Neuronal stem cell (in vitro differentiated cells): ENCODE data around the gene TRIM24.

Experiments
- DNase-seq: peaks from one replicate; pipeline ENCODE4 v3.0.0-alpha.2; 2013; ENCODE audit warnings: low spot score
- H2AFZ ChIP-seq: one replicate; pipeline ENCODE4 v1.6.1; 2013; ENCODE audit warnings: mild to moderate bottlenecking, low read length, inconsistent platforms
- H2AK5ac ChIP-seq: 2 replicates; pipeline ENCODE4 v1.6.1; 2013; ENCODE audit warnings: low read depth, mild to moderate bottlenecking, inconsistent platforms, low read length, moderate library complexity, mixed read lengths
- H2BK120ac ChIP-seq: 2 replicates; pipeline ENCODE4 v1.6.1; 2013; ENCODE audit warnings: low read depth, mild to moderate bottlenecking, inconsistent platforms, low read length, moderate library complexity, mixed read lengths
- H2BK12ac ChIP-seq: one replicate; pipeline ENCODE4 v1.6.1; 2013; ENCODE audit warnings: low read length, inconsistent platforms
- H2BK15ac ChIP-seq: 2 replicates; pipeline ENCODE4 v1.6.1; 2013; ENCODE audit warnings: mild to moderate bottlenecking, low read length, inconsistent platforms, mixed read lengths
- H2BK5ac ChIP-seq: one replicate; pipeline ENCODE4 v1.6.1; 2013; ENCODE audit warnings: inconsistent platforms, mild to moderate bottlenecking, low read length, moderate library complexity
- H3K14ac ChIP-seq: one replicate; pipeline ENCODE4 v1.6.1; 2013; ENCODE audit warnings: low read length, inconsistent platforms
- H3K18ac ChIP-seq: 2 replicates; pipeline ENCODE4 v1.6.1; 2013; ENCODE audit warnings: low read length, inconsistent platforms
- H3K23ac ChIP-seq: 2 replicates; pipeline ENCODE4 v1.6.1; 2013; ENCODE audit warnings: low read depth, mild to moderate bottlenecking, mixed read lengths, low read length, inconsistent platforms; ENCODE audit not compliant: poor library complexity
- H3K27ac ChIP-seq: replicated peaks from 3 replicates; pipeline ENCODE4 v1.5.1; 2013; ENCODE audit warnings: low read length, inconsistent platforms
- H3K27me3 ChIP-seq, 3 experiments: 2 replicates each; pipeline ENCODE4 v1.6.1; 2013; ENCODE audit warnings: low read length in 3 of 3, mild to moderate bottlenecking in 2 of 3, inconsistent platforms in 1 of 3, low read depth in 1 of 3, mixed read lengths in 1 of 3, moderate library complexity in 1 of 3; ENCODE audit not compliant: control insufficient read depth in 3 of 3, insufficient read depth in 3 of 3
- H3K36me3 ChIP-seq, 2 donors: replicated peaks in 1 of 2; 2 replicates each; pipeline ENCODE4 v1.6.1; 2013; ENCODE audit warnings: low read length in 2 of 2; ENCODE audit not compliant: control insufficient read depth in 2 of 2, insufficient read depth in 2 of 2
- H3K4ac ChIP-seq: 2 replicates; pipeline ENCODE4 v1.6.1; 2013; ENCODE audit warnings: inconsistent platforms, mild to moderate bottlenecking, low read length, moderate library complexity
- H3K4me1 ChIP-seq, 2 donors: 1 replicate in 1 of 2; 2 replicates in 1 of 2; pipeline ENCODE4 v1.6.1; 2013; ENCODE audit warnings: low read length in 2 of 2, low read depth in 1 of 2; ENCODE audit not compliant: control insufficient read depth in 2 of 2, insufficient read depth in 1 of 2
- H3K4me2 ChIP-seq: one replicate; pipeline ENCODE4 v1.6.1; 2013; ENCODE audit warnings: mild to moderate bottlenecking, low read length, inconsistent platforms; ENCODE audit not compliant: insufficient read depth, poor library complexity, severe bottlenecking
- H3K4me3 ChIP-seq, 2 donors: 2 replicates each; pipeline ENCODE4 v1.5.1; 2013; ENCODE audit warnings: low read length in 2 of 2, mild to moderate bottlenecking in 2 of 2, inconsistent platforms in 1 of 2, moderate library complexity in 1 of 2
- H3K79me1 ChIP-seq: one replicate; pipeline ENCODE4 v1.6.1; 2013; ENCODE audit warnings: low read depth, mild to moderate bottlenecking, inconsistent platforms, low read length, moderate library complexity
- H3K9ac ChIP-seq: one replicate; pipeline ENCODE4 v1.6.1; 2013; ENCODE audit warnings: mild to moderate bottlenecking, low read depth, low read length, inconsistent platforms; ENCODE audit not compliant: poor library complexity
- H3K9me3 ChIP-seq, 2 donors: replicated peaks in 1 of 2; 2 replicates each; pipeline versions ENCODE3 to v1.6.1; 2013; ENCODE audit warnings: low read length in 2 of 2, mild to moderate bottlenecking in 2 of 2, inconsistent platforms in 1 of 2, low read depth in 1 of 2, mixed read lengths in 1 of 2, moderate library complexity in 1 of 2; ENCODE audit not compliant: control insufficient read depth in 2 of 2, insufficient read depth in 1 of 2
- H4K8ac ChIP-seq: one replicate; pipeline ENCODE4 v1.6.1; 2013; ENCODE audit warnings: low read depth, mild to moderate bottlenecking, inconsistent platforms, low read length, moderate library complexity
- H4K91ac ChIP-seq: one replicate; pipeline ENCODE4 v1.6.1; 2013; ENCODE audit warnings: low read length, low read depth, mild to moderate bottlenecking, inconsistent platforms; ENCODE audit not compliant: poor library complexity
- WGBS, 2 donors: extraction: QIAGEN DNeasy Blood & Tissue Kit; methylation state at CpG; one replicate each; pipeline ENCODE4 v1.1.7; 2013; ENCODE audit warnings: missing lambda C conversion rate in 2 of 2, mixed read lengths in 1 of 2; ENCODE audit not compliant: insufficient read length in 2 of 2, insufficient replicate concordance in 1 of 2; ENCODE audit errors: extremely low coverage in 2 of 2; 5-methylcytosine and 5-hydroxymethylcytosine counted together

Gene TRIM24

DNA sequence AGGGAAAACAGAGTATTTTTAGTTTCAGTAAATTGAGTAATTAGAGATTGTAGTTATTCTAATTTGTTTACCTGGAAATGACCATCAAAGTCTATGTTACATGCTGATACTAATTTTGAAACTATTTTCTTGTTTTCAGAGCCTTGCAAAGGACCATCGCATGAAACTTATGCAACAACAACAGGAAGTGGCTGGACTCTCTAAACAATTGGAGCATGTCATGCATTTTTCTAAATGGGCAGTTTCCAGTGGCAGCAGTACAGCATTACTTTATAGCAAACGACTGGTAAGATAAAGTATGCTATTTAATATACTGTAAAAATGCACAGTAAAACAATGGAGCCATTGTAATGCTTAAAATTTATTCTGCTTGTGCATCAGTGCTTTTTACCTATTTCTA is 78.5 kb downstream of the TRIM24 start:
- no peaks in the 10 kb centered on the region for H3K79me1 ChIP-seq
- H2BK15ac ChIP-seq, result no peak overlapping the region
- no peak overlapping the region for H2BK12ac ChIP-seq
- peaks cover 2 to 29% of the 10 kb centered on the region in 2 donors for H3K9me3 ChIP-seq
- no peak overlapping the region for H2AFZ ChIP-seq
- no peak overlapping the region for H3K4ac ChIP-seq
- H3K36me3 ChIP-seq, result peaks cover 10 to 87% of the 10 kb centered on the region in 2 donors
- H3K27me3 ChIP-seq, result no peaks in the 10 kb centered on the region
- WGBS, 2 donors, result no CpG with 5 or more reads among the region's 2 CpGs
- no peak overlapping the region for H3K23ac ChIP-seq
- H3K9ac ChIP-seq, result no peak overlapping the region
- no peak overlapping the region for H2AK5ac ChIP-seq
- H3K4me1 ChIP-seq, result no peaks in the 10 kb centered on the region
- H2BK120ac ChIP-seq, result no peak overlapping the region
- no peak overlapping the region for H4K91ac ChIP-seq
- no peak overlapping the region for H4K8ac ChIP-seq
- no peak for DNase-seq
- no peak overlapping the region for H3K4me2 ChIP-seq
- H3K18ac ChIP-seq, result no peak overlapping the region
- no peak overlapping the region for H2BK5ac ChIP-seq
- no peak overlapping the region for H3K14ac ChIP-seq
- no peak overlapping the region for H3K27ac ChIP-seq
- H3K4me3 ChIP-seq, result no peak overlapping the region

DNA sequence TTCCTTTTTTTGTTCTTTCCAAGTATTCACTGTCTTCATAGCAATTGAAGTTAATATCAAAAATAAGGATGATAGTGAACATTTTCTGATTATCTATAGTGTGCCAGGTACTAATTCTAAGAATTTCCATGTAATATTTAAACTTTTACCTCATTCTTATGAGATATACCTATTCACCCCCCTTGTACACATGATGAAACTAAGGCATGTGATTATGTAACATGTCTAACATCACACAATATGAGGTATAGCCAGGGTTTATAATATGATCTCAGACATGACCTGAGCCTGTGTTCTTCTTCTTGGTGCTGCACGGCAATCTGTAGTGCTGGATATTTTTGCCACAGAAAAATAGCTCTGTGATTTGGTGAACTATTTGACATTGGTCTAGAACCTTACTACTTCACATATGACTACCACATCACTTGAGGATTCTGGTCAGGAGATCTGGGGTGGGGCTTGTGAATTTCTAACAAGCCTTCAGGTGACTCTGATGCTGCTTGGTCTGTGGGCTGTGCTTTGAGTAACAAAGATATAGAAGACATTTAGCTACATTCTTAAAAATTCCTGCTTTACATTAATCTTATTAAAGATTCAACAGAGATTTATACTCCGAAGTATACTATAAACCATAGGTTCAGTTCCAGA is 79.1 kb downstream of the TRIM24 start:
- H3K23ac ChIP-seq, result no peak overlapping the region
- no peak overlapping the region for H4K91ac ChIP-seq
- no peak overlapping the region for H2BK120ac ChIP-seq
- no peaks in the 10 kb centered on the region for H3K4me1 ChIP-seq
- H3K4ac ChIP-seq, result no peak overlapping the region
- H3K79me1 ChIP-seq, result no peaks in the 10 kb centered on the region
- peaks cover 13 to 93% of the 10 kb centered on the region in 2 donors for H3K36me3 ChIP-seq
- no peak overlapping the region for H3K27ac ChIP-seq
- WGBS, 2 donors, result no CpG with 5 or more reads among the region's 2 CpGs
- no peak overlapping the region for H2BK15ac ChIP-seq
- H3K9me3 ChIP-seq, result peaks cover 2 to 33% of the 10 kb centered on the region in 2 donors
- no peak overlapping the region for H2AFZ ChIP-seq
- no peak for DNase-seq
- H3K4me2 ChIP-seq, result no peak overlapping the region
- no peak overlapping the region for H3K9ac ChIP-seq
- no peaks in the 10 kb centered on the region for H3K27me3 ChIP-seq
- no peak overlapping the region for H2BK5ac ChIP-seq
- H3K18ac ChIP-seq, result no peak overlapping the region
- no peak overlapping the region for H3K14ac ChIP-seq
- no peak overlapping the region for H2BK12ac ChIP-seq
- no peak overlapping the region for H3K4me3 ChIP-seq
- H2AK5ac ChIP-seq, result no peak overlapping the region
- H4K8ac ChIP-seq, result no peak overlapping the region

GRCh38 chr7:138542183-138542582 is 82.1 kb downstream of the TRIM24 start:
- no peak overlapping the region for H2BK120ac ChIP-seq
- no peak overlapping the region for H2BK5ac ChIP-seq
- no peak overlapping the region for H3K4me3 ChIP-seq
- H3K14ac ChIP-seq, result no peak overlapping the region
- H4K91ac ChIP-seq, result no peak overlapping the region
- no CpG with 5 or more reads among the region's 2 CpGs for WGBS, 2 donors
- peaks cover 2% of the 10 kb centered on the region for H3K79me1 ChIP-seq
- H3K18ac ChIP-seq, result no peak overlapping the region
- H3K4me1 ChIP-seq, result no peaks in the 10 kb centered on the region
- no peak overlapping the region for H2AK5ac ChIP-seq
- no peak overlapping the region for H4K8ac ChIP-seq
- no peak overlapping the region for H2BK15ac ChIP-seq
- H2BK12ac ChIP-seq, result no peak overlapping the region
- no peak overlapping the region for H3K4ac ChIP-seq
- H3K23ac ChIP-seq, result no peak overlapping the region
- no peak for DNase-seq
- no peak overlapping the region for H3K4me2 ChIP-seq
- H3K9me3 ChIP-seq, result peaks cover 2 to 52% of the 10 kb centered on the region in 2 donors
- no peak overlapping the region for H3K9ac ChIP-seq
- no peaks in the 10 kb centered on the region for H3K27me3 ChIP-seq
- H2AFZ ChIP-seq, result no peak overlapping the region
- peaks cover 18 to 100% of the 10 kb centered on the region in 2 donors for H3K36me3 ChIP-seq
- H3K27ac ChIP-seq, result no peak overlapping the region

- peaks cover 17 to 100% of the 10 kb centered on the region in 2 donors for H3K36me3 ChIP-seq
- H2BK12ac ChIP-seq, result no peak overlapping the region
- H3K4ac ChIP-seq, result no peak overlapping the region
These were observed 83.7 kb downstream of the TRIM24 start for GRCh38 chr7:138543739-138544138.

More at GRCh38 chr7:138543739-138544138, 83.7 kb downstream of the TRIM24 start:
- no peak overlapping the region for H2AFZ ChIP-seq
- no peak overlapping the region for H2AK5ac ChIP-seq
- no peak for DNase-seq
- no peak overlapping the region for H3K4me3 ChIP-seq
- no peak overlapping the region for H4K8ac ChIP-seq
- H2BK15ac ChIP-seq, result no peak overlapping the region
- H3K4me2 ChIP-seq, result no peak overlapping the region
- H3K4me1 ChIP-seq, result no peaks in the 10 kb centered on the region
- H3K9ac ChIP-seq, result no peak overlapping the region
- H2BK120ac ChIP-seq, result no peak overlapping the region
- H3K23ac ChIP-seq, result no peak overlapping the region
- no peak overlapping the region for H3K14ac ChIP-seq
- no peak overlapping the region for H3K18ac ChIP-seq
- no peak overlapping the region for H2BK5ac ChIP-seq
- peaks cover 0 to 52% of the 10 kb centered on the region in 2 donors for H3K9me3 ChIP-seq
- no CpG with 5 or more reads among the region's 2 CpGs for whole genome bisulfite sequencing, 2 donors
- H3K27ac ChIP-seq, result no peak overlapping the region
- H3K79me1 ChIP-seq, result peaks cover 2% of the 10 kb centered on the region
- no peak overlapping the region for H4K91ac ChIP-seq
- H3K27me3 ChIP-seq, result no peaks in the 10 kb centered on the region
